NCI-H187 (cell line): ENCODE data around the gene RHOXF2.

Source experiments
- DNase-seq, 2 experiments: peaks; one replicate each; lab custom pipeline; 2025; lab: John Stamatoyannopoulos, UW

Gene RHOXF2

GRCh38 chrX:120200851-120201250 lies 42.4 kb downstream of the RHOXF2 start:
- DNase-seq, result no peak

GRCh38 chrX:120205816-120206753 lies 47.7 kb downstream of the RHOXF2 start:
- no peak for DNase-seq

GRCh38 chrX:120207009-120207605 lies 48.7 kb downstream of the RHOXF2 start:
- DNase-seq, result no peak

- DNase-seq, result peak; percentile 7 to 9
Observed at GRCh38 chrX:120213438-120214265, 55.2 kb downstream of the RHOXF2 start.
